Measurements from ENCODE around the gene RNF31. TPM values are rescaled to one million over a fixed set of nuclear protein-coding genes. Genes with fewer than 3 reads are reported as not detected.

The RNF31 gene
- total and polyA plus RNA-seq, 2 of the 13 experiments (the other 11 are each of a cell fraction or from before 2014, with no cell fraction given), result 48.2 to 86.8 TPM

- TF ChIP-seq, protein P1, sequence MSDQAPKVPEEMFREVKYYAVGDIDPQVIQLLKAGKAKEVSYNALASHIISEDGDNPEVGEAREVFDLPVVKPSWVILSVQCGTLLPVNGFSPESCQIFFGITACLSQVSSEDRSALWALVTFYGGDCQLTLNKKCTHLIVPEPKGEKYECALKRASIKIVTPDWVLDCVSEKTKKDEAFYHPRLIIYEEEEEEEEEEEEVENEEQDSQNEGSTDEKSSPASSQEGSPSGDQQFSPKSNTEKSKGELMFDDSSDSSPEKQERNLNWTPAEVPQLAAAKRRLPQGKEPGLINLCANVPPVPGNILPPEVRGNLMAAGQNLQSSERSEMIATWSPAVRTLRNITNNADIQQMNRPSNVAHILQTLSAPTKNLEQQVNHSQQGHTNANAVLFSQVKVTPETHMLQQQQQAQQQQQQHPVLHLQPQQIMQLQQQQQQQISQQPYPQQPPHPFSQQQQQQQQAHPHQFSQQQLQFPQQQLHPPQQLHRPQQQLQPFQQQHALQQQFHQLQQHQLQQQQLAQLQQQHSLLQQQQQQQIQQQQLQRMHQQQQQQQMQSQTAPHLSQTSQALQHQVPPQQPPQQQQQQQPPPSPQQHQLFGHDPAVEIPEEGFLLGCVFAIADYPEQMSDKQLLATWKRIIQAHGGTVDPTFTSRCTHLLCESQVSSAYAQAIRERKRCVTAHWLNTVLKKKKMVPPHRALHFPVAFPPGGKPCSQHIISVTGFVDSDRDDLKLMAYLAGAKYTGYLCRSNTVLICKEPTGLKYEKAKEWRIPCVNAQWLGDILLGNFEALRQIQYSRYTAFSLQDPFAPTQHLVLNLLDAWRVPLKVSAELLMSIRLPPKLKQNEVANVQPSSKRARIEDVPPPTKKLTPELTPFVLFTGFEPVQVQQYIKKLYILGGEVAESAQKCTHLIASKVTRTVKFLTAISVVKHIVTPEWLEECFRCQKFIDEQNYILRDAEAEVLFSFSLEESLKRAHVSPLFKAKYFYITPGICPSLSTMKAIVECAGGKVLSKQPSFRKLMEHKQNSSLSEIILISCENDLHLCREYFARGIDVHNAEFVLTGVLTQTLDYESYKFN (CRISPR knock-in tag; conservative IDR thresholded peaks at IDR 0.05), result no peak
- no peak for TF ChIP-seq NCOR1 (IDR thresholded peaks at IDR 0.05; ENCODE audit: borderline replicate concordance, low read length)
- no peak for TF ChIP-seq ZNF879 (CRISPR knock-in tag; IDR thresholded peaks at IDR 0.05)
- no peak for TF ChIP-seq ZNF850 (CRISPR knock-in tag; conservative IDR thresholded peaks at IDR 0.05)
- TF ChIP-seq, protein P2, sequence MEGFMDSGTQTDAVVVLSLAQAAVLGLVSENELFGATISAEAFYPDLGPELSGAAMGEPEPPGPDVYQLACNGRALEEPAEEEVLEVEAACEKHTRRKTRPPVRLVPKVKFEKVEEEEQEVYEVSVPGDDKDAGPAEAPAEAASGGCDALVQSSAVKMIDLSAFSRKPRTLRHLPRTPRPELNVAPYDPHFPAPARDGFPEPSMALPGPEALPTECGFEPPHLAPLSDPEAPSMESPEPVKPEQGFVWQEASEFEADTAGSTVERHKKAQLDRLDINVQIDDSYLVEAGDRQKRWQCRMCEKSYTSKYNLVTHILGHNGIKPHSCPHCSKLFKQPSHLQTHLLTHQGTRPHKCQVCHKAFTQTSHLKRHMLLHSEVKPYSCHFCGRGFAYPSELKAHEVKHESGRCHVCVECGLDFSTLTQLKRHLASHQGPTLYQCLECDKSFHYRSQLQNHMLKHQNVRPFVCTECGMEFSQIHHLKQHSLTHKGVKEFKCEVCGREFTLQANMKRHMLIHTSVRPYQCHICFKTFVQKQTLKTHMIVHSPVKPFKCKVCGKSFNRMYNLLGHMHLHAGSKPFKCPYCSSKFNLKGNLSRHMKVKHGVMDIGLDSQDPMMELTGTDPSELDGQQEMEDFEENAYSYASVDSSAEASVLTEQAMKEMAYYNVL (CRISPR knock-in tag; IDR thresholded peaks at IDR 0.05; ENCODE audit: borderline replicate concordance), result 0 out of 2 replicates have a peak, but pooled peaks have one; percentile 19
- no peak for TF ChIP-seq TEAD3 (CRISPR knock-in tag; optimal IDR thresholded peaks at IDR 0.05; ENCODE audit: borderline replicate concordance)
- TF ChIP-seq, protein P3, sequence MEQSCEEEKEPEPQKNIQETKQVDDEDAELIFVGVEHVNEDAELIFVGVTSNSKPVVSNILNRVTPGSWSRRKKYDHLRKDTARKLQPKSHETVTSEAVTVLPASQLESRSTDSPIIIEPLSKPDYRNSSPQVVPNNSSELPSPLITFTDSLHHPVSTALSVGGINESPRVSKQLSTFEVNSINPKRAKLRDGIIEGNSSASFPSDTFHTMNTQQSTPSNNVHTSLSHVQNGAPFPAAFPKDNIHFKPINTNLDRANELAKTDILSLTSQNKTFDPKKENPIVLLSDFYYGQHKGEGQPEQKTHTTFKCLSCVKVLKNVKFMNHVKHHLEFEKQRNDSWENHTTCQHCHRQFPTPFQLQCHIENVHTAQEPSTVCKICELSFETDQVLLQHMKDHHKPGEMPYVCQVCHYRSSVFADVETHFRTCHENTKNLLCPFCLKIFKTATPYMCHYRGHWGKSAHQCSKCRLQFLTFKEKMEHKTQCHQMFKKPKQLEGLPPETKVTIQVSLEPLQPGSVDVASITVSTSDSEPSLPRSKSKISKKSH (CRISPR knock-in tag; IDR thresholded peaks at IDR 0.05; ENCODE audit: borderline replicate concordance), result peak; percentile 61; the same call in 1 of the 2 replicates
- TF ChIP-seq, protein P4, sequence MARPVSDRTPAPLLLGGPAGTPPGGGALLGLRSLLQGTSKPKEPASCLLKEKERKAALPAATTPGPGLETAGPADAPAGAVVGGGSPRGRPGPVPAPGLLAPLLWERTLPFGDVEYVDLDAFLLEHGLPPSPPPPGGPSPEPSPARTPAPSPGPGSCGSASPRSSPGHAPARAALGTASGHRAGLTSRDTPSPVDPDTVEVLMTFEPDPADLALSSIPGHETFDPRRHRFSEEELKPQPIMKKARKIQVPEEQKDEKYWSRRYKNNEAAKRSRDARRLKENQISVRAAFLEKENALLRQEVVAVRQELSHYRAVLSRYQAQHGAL (CRISPR knock-in tag; IDR thresholded peaks at IDR 0.05; ENCODE audit: not compliant biosample characterization), result no peak
- no peak for TF ChIP-seq MYC (CRISPR knock-in tag; IDR thresholded peaks at IDR 0.05; ENCODE audit: borderline replicate concordance)
- TF ChIP-seq, protein P5, sequence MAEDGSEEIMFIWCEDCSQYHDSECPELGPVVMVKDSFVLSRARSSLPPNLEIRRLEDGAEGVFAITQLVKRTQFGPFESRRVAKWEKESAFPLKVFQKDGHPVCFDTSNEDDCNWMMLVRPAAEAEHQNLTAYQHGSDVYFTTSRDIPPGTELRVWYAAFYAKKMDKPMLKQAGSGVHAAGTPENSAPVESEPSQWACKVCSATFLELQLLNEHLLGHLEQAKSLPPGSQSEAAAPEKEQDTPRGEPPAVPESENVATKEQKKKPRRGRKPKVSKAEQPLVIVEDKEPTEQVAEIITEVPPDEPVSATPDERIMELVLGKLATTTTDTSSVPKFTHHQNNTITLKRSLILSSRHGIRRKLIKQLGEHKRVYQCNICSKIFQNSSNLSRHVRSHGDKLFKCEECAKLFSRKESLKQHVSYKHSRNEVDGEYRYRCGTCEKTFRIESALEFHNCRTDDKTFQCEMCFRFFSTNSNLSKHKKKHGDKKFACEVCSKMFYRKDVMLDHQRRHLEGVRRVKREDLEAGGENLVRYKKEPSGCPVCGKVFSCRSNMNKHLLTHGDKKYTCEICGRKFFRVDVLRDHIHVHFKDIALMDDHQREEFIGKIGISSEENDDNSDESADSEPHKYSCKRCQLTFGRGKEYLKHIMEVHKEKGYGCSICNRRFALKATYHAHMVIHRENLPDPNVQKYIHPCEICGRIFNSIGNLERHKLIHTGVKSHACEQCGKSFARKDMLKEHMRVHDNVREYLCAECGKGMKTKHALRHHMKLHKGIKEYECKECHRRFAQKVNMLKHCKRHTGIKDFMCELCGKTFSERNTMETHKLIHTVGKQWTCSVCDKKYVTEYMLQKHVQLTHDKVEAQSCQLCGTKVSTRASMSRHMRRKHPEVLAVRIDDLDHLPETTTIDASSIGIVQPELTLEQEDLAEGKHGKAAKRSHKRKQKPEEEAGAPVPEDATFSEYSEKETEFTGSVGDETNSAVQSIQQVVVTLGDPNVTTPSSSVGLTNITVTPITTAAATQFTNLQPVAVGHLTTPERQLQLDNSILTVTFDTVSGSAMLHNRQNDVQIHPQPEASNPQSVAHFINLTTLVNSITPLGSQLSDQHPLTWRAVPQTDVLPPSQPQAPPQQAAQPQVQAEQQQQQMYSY (CRISPR knock-in tag; IDR thresholded peaks at IDR 0.05), result no peak
- TF ChIP-seq NR2F2 (IDR thresholded peaks at IDR 0.05; ENCODE audit: borderline replicate concordance, low read depth), result no peak
- TF ChIP-seq ZNF776 (CRISPR knock-in tag; IDR thresholded peaks at IDR 0.05), result 0 out of 2 replicates have a peak, but pooled peaks have one; percentile 34
- TF ChIP-seq RBM22 (optimal IDR thresholded peaks at IDR 0.05; ENCODE audit: low read length), result peak; percentile 80
- no peak for TF ChIP-seq ZNF564 (CRISPR knock-in tag; IDR thresholded peaks at IDR 0.05)
- TF ChIP-seq FUBP1 (CRISPR knock-in tag; IDR thresholded peaks at IDR 0.05; ENCODE audit: borderline replicate concordance), result no peak
These were observed 43.8 kb upstream of the RNF31 start (continued) for GRCh38 chr14:24103451-24103850.

Data from HepG2 (cell line).